ENCODE measurements around the gene SLC39A7. TPM values are rescaled to one million over a fixed set of nuclear protein-coding genes. Genes with fewer than 3 reads are reported as not detected.

SLC39A7 gene
- total RNA-seq, 1 experiment from 2014 or later, result 130 TPM

DNA sequence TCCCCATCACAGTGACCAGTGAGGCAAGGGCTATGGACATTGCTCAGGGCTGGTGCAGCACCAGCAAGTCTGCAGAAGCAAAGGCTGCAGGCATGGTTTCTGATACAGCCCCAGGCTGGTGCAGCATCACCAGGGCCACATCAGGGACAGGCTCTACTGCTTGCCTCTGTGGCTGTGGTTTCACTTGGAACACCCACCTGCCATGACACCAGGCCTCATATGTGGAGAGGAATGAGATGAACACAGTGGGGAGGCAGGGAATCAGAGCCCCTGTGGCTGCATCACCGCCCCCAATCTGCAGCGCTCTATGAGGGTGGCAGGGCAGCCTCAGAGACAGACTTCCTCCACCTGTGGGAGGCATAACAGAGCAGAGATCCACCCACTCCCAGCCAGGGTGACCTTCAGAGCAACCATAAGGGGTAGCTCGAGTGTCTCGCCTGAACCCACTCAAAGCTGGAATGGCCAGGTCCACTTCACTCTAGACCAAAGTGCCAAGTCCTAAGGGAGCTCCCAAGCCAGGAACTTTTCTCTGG, 15.5 kb downstream of the SLC39A7 start:
- Histone ChIP-seq H3K27ac (ENCODE audit: low read depth, low read length) (no peak overlapping the region), H3K4me1 (ENCODE audit: control insufficient read depth in 1 of 2, insufficient read depth in 2 of 2, low read length in 2 of 2) (peaks cover 0 to 5% of the 10 kb centered on the region in 2 experiments; a peak in 1 of 4 replicates), H3K4me2 (ENCODE audit: low read length) (no peak overlapping the region), H3K36me3 (ENCODE audit: control insufficient read depth in 1 of 2, insufficient read depth in 2 of 2, low read length in 2 of 2) (0 out of 4 replicates have a peak, but pooled peaks cover 0 to 2% of the 10 kb centered on the region in 2 experiments), H3K79me2 (ENCODE audit: insufficient read depth, low read length) (no peaks in the 10 kb centered on the region), H4K20me1 (ENCODE audit: insufficient read depth) (no peaks in the 10 kb centered on the region), H3K9me3 (ENCODE audit: control insufficient read depth in 1 of 2, insufficient read depth in 1 of 2, low read depth in 1 of 2, low read length in 2 of 2) (no peaks in the 10 kb centered on the region), H3K4me3 (replicated peaks in 1 of 2; ENCODE audit: low read depth in 1 of 2, low read length in 2 of 2) (no peak overlapping the region), H3K9me2 (ENCODE audit: insufficient read depth) (no peaks in the 10 kb centered on the region), H3K27me3 (ENCODE audit: insufficient read depth, low read length) (no peaks in the 10 kb centered on the region), H2AFZ (ENCODE audit: low read depth, low read length, poor library complexity, severe bottlenecking) (no peak overlapping the region), H3K9ac (ENCODE audit: low read length) (no peak overlapping the region)
- DNase-seq (ENCODE audit: low read depth, low spot score) (no peak), ATAC-seq (no peak)
- TF ChIP-seq ZFX (IDR thresholded peaks at IDR 0.05), result no peak
- BruUV-seq (replicated peaks), result no TSS peak
- CTCF ChIA-PET, result no interaction called here
- intact Hi-C loops (cut with micrococcal nuclease), result no loop called here
- RAD21 ChIA-PET (ENCODE audit: low non-redundant PET in 1 of 2, low total read pairs in 2 of 2, uncharacterized antibody in 2 of 2, unreplicated experiment in 2 of 2), result no interaction called here
- POLR2A ChIA-PET, result no interaction called here

DNA sequence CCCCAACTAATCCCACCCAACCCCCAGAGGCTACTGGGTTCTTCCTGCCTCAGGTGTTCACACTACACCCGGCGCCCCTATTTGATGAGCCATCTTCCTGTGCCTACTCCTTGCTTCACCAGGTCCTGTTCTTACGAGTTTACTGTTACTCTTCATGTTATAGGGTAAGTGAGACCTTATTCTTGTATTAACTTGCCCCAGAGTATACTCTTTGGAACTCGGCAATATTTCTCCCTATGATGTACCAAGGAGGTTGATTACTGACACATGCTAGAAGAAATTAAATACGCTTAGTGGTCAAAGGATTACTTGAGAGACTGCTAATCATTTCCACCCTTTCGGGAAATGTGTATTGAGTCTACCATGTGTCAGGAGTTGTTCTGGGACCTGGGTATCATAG, 16.6 kb downstream of the SLC39A7 start:
- POLR2A ChIA-PET, result no interaction called here
- Histone ChIP-seq H3K27me3 (ENCODE audit: insufficient read depth, low read length) (no peaks in the 10 kb centered on the region), H3K27ac (ENCODE audit: low read depth, low read length) (no peak overlapping the region), H2AFZ (ENCODE audit: low read depth, low read length, poor library complexity, severe bottlenecking) (no peak overlapping the region), H3K9ac (ENCODE audit: low read length) (no peak overlapping the region), H3K9me2 (ENCODE audit: insufficient read depth) (no peaks in the 10 kb centered on the region), H3K4me3 (replicated peaks in 1 of 2; ENCODE audit: low read depth in 1 of 2, low read length in 2 of 2) (no peak overlapping the region), H3K36me3 (ENCODE audit: control insufficient read depth in 1 of 2, insufficient read depth in 2 of 2, low read length in 2 of 2) (no peaks in the 10 kb centered on the region), H4K20me1 (ENCODE audit: insufficient read depth) (no peaks in the 10 kb centered on the region), H3K9me3 (ENCODE audit: control insufficient read depth in 1 of 2, insufficient read depth in 1 of 2, low read depth in 1 of 2, low read length in 2 of 2) (no peaks in the 10 kb centered on the region), H3K4me2 (ENCODE audit: low read length) (no peak overlapping the region), H3K4me1 (ENCODE audit: control insufficient read depth in 1 of 2, insufficient read depth in 2 of 2, low read length in 2 of 2) (peaks cover 0 to 5% of the 10 kb centered on the region in 2 experiments; a peak in 1 of 4 replicates), H3K79me2 (ENCODE audit: insufficient read depth, low read length) (no peaks in the 10 kb centered on the region)
- RAD21 ChIA-PET (ENCODE audit: low non-redundant PET in 1 of 2, low total read pairs in 2 of 2, uncharacterized antibody in 2 of 2, unreplicated experiment in 2 of 2), result no interaction called here
- no peak for TF ChIP-seq CBX3 (IDR thresholded peaks at IDR 0.05; ENCODE audit: low read depth)
- no peak for TF ChIP-seq REST (IDR thresholded peaks at IDR 0.05; ENCODE audit: low read depth)
- TF ChIP-seq POLR2A (IDR thresholded peaks at IDR 0.05; ENCODE audit: borderline replicate concordance, extremely low read depth, insufficient read depth, insufficient read length), result no peak
- no peak for TF ChIP-seq CEBPB (IDR thresholded peaks at IDR 0.05; ENCODE audit: low read depth)
- BruUV-seq (replicated peaks), result no TSS peak
- intact Hi-C loops (cut with micrococcal nuclease), result no loop called here
- ATAC-seq (no peak), DNase-seq (ENCODE audit: low read depth, low spot score) (no peak)
- CTCF ChIA-PET, result no interaction called here
